Activated CD8-positive, alpha-beta memory T cell treated with anti-CD3 and anti-CD28 coated beads, Interleukin-2, amount 50 U/mL, for 4 hours (primary cell): ENCODE data around the gene CRYBG1.

Source experiments
- DNase-seq: peaks from one replicate; pipeline ENCODE4 v3.0.0-alpha.2; 2020

Gene CRYBG1

DNA sequence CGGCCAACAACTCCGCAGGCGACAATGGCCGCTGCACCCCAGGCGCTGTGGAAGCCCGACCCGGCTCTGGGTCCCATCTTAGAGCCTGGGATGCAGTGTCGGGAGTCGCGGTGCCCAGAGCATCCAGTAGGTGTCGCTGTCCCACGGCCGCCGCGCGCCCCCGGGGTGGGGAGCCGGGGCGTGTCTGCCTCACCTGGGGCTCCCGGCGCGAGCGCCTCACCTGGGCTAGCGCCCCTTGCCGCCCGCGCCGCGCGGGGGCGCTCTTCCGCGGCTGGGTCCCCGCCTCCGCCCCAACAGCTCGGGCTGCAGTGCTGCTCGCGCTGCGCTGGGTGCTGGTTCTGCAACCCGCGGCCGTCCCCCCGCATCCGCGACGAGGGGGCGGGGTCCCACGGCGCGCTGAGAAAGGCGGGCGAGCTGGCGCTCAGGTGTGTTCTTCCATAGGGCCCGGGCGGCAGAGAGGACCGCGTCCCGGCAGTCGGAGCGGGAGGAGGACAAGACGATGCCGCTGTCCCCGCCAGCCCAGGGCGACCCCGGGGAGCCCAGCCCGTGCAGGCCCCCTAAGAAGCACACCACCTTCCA is at the start of gene CRYBG1:
TSS of gene CRYBG1 (plus strand) at position 308 of the 579 bp plus-strand sequence. CDS start at position 500, 192 bp downstream.
- DNase-seq, result peak; percentile 71

DNA sequence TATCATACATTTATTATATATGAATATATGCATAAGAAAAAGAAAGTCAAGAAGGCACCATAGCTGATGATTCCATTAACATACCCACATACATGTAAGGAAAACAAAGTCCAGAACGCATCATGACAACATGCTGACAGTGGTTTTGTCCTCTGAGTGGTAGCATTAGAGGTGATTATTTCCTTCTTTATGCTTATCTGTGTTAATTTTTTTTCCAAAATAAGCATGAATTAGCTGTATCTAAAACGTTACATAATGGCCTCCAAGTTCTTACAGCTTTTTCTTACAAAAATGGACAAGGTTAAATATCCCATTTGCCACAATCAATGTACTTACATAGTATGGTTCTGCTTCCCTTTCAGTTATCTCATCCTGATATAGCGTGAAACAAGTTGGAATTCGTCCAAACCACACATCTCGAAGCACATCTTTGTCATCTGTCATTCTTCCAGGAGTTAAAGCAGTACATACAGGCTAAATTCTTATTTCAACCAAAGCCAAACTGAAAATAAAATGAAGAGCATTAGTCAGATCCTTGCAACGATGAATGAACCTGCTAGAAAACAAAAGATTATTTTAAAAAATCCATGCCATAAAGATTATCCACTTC is 44.6 kb upstream of the CRYBG1 start:
- DNase-seq, result no peak

GRCh38 chr6:106316375-106316766 is 44.1 kb upstream of the CRYBG1 start:
- no peak for DNase-seq

- DNase-seq, result no peak
Measured at GRCh38 chr6:106318061-106318460, 42.5 kb upstream of the CRYBG1 start.

DNA sequence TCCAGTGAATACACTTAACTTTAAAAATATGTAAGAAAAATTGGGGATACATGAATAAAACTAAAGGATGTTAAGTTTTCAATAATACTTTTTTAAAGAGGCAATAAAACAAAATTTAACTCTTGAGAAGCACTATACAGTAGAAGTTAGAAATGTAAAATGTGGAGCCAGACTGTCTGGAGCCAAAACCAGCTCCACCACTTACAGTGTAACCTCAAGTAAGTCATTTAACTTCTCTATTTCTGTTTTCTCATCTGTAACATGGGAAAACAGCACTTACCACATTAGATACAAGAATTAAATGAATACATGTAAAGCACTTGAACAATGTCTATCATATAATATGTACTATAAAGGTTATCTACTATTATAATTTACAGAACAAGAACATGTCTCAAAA is 41.7 kb upstream of the CRYBG1 start:
- no peak for DNase-seq

DNA sequence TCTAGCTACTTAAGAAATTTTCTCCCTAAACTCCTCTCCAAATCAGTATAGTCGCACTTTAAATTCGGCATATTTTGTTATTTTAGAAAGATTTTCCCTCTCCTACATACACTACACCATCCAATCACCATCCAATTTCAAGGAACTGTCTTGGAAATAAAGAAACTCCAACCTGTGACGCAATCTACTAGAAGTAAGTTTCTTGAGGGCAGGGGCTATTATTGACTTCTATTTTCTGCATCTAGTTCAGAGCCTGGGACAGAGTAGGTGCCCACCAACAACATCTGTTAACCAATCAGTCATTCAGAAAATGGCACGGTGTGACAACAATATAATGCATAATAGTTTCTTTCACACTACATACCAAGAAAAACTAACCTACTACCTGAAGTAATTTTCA is 38.6 kb upstream of the CRYBG1 start:
- DNase-seq, result no peak

DNA sequence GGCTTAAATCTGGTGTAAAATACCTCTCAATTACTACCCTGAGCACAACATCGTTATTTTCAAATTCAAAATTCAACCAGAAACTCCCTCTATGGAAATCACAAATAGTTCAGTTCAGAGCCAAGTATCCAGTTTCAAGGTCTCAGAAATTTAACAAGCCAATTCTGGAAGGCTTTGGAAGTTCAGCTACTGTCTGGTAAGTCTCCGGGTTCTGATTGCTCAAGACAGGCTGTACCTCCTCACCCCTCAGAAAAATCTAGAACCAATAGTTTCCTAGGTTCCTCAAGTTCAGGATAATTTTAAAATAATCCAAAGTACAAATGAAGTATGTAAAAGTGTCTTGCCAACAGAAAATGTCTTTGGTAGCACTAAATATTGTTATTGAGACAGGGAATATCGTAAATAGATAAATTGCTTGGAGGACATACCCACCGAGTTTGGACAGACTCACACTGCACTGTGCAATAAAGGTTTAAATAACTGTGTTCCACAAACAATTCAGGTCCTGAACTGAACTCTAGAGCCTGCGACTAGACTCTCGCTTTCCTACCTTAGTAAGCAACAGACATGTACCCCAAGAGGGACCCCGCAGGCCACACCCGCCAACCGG is 35.7 kb upstream of the CRYBG1 start:
- no peak for DNase-seq

DNA sequence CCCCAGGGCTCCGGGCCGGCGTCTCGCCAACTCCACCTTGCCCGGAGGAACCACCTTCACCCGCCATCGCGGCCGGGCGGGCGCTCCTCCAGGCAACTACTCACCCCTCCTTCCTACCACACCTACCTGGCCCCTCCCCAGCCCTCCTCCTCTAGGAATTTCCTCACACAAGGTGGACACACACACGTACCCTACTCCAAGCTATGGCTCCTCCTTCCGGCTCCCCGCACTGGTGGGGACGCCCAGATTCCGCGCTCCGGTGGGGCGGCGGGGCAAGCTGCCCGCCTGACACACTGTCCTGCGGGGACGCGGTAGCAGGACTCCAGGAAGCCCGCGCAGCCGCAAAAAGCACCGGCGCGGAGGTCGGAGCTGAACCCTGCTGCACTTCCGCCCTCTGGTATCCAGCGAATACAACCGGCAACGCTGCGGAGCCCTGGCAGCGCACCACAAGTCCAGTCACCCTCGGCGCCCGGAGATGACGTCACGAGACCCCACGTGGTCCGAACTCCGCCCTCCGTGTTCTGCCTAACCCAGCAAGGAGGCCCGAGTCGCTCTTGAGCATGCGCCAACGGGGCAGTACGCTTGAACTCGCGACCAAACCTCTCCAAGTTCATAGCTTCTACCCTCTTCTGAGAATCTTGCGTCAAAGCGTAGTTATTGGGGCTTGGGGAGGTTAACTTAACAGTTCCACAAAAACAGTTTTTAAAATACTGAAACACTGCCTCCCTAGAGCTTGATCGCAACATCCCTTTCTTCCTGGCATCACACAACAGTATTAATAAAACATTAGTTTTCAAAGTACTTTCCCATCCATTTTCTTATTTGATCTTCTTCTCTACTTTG is 35.0 kb upstream of the CRYBG1 start, which contains the start of gene ATG5:
TSS of gene ATG5 (minus strand) at position 425 of the 843 bp plus-strand sequence. CDS start 9,552 bp downstream, outside the sequence.
- peak; percentile 100 for DNase-seq

DNA sequence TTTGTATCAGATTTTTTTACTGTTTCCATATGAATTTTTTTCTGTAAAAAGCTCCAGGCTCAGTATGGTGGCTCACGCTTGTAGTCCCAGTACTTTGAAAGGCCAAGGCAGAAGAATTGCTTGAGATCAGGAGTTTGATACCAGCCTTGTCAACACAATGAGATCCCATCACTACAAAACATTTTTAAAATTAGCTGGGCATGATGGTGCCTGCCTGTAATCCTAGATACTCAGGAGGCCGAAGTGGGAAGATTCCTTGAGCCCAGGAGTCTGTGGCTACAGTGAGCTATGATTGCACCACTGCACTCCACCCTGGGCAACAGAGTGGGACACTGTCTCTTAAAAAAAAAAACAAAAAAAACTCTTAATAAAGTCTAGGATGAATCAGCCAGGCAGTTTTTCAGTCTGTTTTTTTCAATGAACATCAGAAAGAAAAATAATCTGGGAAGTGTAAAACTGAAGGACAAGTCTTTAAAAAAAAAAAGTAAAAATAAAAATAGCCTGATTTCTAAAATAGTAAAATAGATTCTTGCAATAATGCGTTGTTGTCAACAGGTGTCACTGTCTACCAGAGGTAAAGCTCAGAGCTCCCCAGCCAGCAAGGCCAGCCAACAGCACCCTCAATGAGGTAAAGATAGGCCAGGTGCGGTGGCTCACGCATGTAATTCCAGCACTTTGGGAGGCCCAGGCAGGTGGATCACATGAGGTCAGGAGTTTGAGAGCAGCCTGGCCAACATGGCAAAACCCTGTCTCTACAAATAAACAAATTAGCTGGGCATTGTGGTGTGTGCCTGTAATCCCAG is 25.7 kb upstream of the CRYBG1 start:
- DNase-seq, result peak; percentile 34

DNA sequence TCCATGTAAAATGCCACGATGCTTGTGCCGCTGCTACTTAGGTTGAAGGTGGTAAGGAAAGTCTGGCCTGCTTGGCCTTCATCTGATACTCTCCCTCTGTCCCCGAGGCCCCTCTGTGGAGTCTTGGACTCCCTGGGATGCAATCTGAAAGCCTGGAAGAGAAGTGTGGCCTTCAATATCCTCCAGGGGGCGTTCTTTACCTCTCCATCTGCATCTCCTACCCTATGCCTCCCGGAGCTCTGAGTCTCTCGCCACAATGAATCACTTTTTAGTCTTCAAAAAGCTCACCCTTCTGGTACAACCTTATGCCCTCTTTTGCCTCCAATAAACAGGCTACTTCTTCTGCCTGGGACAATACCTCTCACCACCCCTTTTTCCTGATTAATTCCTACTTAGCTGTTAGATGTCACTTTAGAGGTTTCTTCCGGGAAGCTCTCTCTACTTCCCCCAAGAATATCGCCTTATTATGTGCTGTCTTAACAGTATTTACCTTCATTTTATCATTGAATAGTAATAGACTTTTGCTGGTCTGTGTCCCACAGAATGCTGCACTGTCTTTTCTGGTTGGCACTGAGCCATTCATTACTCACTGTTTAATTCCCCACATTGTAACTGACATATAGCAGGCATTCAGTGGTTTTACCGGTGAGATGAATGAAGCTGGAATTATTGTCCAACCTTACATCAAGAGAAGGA is 21.0 kb upstream of the CRYBG1 start:
- DNase-seq, result peak; percentile 45

DNA sequence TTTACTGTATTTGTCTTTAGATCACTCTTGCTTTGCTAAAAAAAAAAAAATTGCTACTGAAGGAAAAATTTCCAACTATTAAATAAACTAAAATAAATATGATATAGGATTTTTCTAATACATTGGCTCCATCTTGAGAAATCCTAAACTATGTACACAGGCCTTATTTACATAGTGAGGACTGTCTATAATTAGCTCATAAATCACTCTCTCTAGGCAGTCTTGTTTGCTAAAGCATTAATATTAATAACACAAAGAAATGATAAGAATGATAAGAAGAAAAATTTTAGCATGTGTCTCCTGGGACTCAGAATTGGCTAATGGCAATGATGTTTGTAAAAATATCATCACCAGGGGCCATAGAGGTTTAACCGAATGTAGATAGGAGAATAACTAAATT is 13.3 kb upstream of the CRYBG1 start:
- DNase-seq, result no peak

- no peak for DNase-seq
Measured at GRCh38 chr6:106356378-106356777, 4.1 kb upstream of the CRYBG1 start.

- no peak for DNase-seq
Measured at GRCh38 chr6:106359959-106360409, 533 bp upstream of the CRYBG1 start.

DNA sequence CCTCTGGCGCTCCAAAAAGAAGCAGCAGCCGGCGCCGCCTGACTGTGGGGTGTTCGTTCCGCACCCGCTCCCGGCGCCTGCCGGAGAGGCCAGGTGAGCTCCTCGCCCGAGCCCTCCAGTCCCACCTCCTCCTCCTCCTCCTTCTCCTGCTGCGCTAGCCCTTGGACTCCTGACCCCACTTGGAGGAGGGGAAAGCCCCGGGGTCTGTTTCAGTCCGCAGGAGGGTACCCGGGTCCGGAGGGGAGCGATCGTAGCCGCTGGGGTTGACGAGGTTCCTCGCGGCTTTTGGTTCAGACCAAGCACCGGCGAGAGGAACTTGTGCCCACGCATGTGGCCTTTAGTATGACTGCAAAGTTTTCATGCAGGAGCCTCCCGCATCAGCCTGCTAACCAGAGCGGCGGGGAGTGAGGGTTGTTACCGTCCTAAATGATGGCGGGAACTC is 493 bp downstream of the CRYBG1 start:
- DNase-seq, result peak; percentile 20

- no peak for DNase-seq
Measured at GRCh38 chr6:106363401-106364138, 3.1 kb downstream of the CRYBG1 start.

DNA sequence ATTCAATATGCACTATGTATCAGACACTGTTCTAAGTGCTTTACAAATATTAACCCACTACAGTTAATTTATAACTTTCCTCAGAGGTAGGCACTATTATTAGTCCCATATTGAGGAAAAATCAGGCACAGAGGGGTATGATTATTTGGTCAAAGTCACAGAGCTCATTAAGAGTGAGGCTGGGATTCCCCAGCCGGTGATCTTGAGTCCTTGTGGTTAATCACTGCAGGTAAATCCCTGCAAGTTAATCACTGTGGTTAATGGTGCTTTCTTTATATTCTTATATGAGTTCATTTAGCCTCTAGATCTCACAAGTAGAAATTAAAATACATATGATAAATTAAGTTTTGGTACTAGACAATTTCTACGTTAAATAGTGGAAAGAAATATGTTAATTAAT is 9.2 kb downstream of the CRYBG1 start:
- no peak for DNase-seq

DNA sequence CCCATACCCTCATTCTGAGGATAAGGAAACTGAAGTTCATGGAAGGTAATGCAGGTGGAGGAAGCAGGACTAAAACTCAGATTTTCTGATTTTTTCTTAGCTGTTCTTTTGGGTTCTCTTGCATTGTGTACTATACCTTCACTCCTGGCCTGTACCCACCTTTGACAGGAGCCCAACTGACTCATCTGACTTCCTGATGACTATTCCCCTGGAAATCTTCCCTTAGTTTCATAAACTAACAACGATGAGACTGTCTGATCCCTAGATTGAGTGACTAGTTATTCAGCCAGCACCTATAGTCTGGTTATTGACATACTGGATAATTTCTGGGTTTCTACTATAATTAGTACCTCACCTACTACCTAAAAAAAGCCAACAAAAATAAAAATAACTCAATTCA is 10.1 kb downstream of the CRYBG1 start:
- DNase-seq, result no peak

GRCh38 chr6:106372838-106373501 is 12.5 kb downstream of the CRYBG1 start:
- DNase-seq, result no peak

GRCh38 chr6:106373502-106374239 is 13.2 kb downstream of the CRYBG1 start:
- no peak for DNase-seq

DNA sequence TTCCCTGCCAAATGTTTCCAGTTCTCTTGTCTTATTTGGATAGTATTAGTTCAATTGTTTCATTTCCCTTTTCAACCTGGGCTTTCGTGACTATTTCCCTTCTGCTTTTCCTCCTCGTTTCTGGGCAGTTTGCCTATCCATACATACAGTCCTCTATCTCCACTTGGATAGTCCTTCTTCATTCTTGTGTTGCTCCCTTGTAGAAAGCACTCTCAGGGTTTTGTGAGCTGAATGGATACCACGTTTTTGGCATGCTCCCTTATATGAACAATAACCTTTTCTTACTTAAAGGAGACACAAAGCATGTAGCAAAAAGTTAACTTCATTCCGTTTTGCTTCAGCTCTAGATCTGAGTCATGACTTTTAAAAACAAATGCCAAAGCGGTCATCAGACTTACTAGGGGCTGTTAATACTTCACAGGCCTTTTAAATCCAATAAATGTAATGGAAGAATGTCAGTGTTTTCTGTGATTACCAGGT is 16.6 kb downstream of the CRYBG1 start:
- DNase-seq, result no peak
